Dedifferentiated amniotic fluid mesenchymal stem cell (primary cell): Measurements from ENCODE around the gene CUL7.

Experiments used
- DNase-seq: peaks from one replicate; pipeline ENCODE4 v3.0.0-alpha.2; 2016; ENCODE audit errors: extremely low spot score

Gene CUL7

GRCh38 chr6:43077333-43077809 is 23.7 kb upstream of the CUL7 start:
- no peak for DNase-seq

DNA sequence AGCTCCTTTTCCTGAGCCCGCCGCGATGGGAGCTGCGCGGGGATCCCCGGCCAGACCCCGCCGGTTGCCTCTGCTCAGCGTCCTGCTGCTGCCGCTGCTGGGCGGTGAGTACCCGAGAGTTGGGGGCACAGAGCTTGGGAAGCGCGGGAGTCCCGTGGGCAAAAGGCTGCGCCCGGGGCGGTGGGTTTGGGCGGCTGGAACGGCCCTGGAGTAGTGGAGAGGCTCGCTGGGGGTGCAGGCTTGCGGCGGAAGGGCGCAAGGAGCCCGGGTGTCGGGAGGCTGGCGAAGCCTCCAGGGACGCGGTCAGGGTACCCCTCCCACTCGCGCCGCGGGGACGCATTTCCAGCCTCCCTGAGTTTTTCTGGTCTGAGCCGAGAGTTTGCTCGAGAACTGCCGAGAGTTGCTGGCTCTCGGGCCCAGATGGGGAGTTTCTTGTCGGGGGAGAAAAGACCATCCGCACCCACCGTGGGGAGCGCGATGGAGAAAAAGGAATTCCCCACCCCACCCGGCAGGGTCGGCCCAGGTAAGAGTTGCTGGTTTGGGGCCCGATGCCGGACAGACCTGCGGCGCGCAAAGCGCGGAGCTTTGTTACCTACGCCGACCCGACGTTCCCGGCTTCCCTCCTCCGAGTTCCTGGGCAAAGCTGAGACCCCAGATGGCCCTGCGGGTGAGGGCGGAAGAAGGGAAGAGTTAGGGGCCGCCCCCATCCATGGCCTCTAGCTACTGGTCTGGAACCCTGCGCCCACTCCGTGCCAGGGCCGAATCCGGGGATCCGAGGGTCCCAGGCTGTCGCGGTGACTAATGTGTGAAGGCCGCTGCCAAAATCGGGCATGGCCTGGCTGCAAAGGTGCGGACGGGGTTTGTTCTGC is 23.0 kb upstream of the CUL7 start:
- no peak for DNase-seq

- no peak for DNase-seq
Measured at GRCh38 chr6:43075670-43076463, 22.2 kb upstream of the CUL7 start, which contains the start of gene PTK7. Gene PTK7, plus strand, starts transcription at chr6:43076314. Its CDS starts 175 bp downstream, at chr6:43076489.

DNA sequence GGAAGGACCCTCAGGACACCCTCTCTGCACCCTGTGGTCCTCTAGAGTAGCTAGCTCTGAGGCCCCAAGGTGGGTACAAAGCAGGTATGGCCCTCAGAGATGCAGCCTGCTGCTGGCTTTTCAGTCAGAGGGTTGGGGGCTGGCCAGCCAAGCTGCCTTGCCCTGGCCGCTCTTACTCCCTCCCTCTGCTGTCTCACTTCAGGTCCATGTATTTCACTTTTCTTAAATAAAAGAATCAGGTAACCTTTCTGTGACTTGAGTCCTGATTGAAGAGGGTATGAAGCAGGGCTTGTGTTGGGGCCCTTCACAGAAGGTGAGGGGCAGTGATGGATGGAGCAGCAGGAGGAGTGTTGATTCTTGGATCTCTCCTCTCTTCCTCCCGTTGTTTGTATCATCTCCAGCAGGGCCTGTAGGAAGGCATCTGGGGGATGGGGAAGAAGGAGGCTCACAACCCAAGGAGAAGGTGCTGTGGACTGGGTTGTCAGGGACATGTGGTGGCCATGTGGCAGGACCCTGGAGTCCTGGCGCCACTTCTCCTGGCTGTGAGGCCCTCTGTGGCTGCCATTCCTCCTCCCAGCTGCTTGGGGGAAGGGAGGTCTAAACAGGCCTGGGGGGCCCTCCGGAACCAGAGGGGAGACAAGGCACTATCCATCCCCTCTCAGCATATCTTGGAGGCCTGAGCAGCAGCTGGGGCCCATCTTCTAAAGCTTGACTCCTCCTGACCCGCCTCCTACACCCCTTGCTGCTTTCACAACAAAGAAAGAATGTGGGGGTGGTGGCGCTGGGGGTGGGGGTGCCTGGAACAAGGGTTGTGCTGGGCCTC is 21.4 kb upstream of the CUL7 start:
- peak; percentile 32 for DNase-seq

GRCh38 chr6:43070028-43070632 is 16.5 kb upstream of the CUL7 start:
- peak; percentile 41 for DNase-seq

- DNase-seq: no peak
Measured at GRCh38 chr6:43062818-43063217, 9.2 kb upstream of the CUL7 start.

GRCh38 chr6:43061861-43062260 is 8.2 kb upstream of the CUL7 start:
- DNase-seq: no peak

GRCh38 chr6:43060755-43061633 is 7.3 kb upstream of the CUL7 start:
- DNase-seq: no peak

GRCh38 chr6:43060034-43060754 is 6.5 kb upstream of the CUL7 start:
- DNase-seq: no peak

DNA sequence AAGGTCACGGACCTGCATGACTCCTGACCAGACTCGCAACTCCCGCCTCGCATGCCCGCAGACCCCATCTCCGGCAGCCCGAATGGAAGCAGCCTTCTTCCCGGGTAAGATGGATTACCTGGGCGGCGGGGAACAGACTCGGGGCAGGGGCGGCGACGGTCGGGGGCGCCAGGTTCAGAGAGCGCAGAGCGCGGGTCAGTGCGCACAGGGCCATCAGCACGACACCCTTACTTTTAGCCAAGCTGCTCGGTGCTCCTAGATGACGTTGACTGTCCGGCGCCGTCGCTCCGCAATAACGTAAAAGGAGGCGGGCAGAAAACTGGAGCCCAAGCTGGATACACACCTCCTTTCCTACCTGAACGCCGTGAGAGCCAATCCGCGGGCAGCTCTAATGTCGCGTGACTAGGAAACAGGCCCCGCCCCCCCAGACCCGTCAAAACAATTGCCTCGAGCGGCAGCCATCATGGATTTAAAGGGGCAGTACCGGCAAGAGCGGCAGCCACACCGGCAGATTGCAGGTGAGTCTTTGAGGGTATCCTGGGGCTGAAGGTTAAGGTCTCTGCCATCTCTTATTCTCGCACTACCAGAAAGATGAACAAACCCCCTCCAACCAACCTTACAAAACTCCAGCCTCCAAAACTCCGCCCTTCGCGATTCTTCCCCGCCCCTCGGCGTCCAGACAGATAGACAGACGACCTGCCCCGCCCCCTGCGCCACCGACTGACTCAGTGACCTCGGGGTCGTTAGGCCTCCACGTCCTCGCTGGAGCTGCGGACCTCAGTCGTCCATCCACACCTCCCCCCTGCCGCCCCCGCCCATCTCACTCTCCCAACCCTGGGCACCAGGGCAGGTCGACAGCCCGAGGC is 5.8 kb upstream of the CUL7 start, which contains the start of the genes KLC4 and MRPL2:
KLC4 (plus strand) TSS at position 464 of the 866 bp plus-strand sequence. CDS start 1,705 bp downstream, outside the sequence.
MRPL2 (minus strand) TSS at position 267 of the 866 bp plus-strand sequence; CDS start at position 214, 53 bp downstream.
- peak; percentile 99 for DNase-seq

DNA sequence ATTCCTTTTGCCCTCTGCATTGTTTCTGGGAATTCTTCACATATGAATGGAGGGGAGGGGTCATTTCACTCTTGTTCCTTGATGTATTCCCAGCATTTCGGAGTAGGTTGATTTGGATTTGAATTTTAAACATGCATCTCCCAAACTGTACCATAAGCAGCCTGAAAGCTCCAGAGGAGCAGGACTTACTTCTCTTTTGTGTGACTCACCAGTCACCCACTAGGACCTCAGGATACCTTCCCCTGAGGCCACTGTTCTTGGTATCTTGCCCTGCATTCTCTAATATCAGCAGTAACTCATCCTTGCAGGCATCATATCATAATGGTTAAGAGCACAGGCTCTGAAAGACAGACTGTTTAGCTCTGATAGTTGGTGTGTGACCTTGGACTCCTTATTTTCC is 4.9 kb upstream of the CUL7 start:
- no peak for DNase-seq

DNA sequence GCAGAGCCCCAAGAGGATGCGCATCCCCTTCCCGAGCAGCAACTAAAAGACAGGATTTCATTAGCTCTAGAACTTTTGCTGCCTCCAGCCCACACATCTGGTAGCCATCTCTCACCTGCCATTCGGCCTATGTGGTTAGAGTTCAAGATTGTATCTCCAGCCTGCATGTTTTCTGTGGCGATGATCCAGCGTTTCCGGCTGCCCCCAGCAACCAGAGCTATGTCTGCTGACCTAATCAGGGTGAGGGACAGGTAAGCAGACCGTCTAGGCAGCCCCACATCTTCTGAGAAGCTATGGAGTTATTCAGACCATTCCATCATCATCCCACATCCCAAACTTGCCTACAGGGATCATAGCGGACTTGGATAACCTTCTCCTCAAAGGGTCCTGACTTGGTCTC is 2.3 kb upstream of the CUL7 start:
- DNase-seq: no peak

GRCh38 chr6:43054206-43054943 is 724 bp upstream of the CUL7 start:
- no peak for DNase-seq

DNA sequence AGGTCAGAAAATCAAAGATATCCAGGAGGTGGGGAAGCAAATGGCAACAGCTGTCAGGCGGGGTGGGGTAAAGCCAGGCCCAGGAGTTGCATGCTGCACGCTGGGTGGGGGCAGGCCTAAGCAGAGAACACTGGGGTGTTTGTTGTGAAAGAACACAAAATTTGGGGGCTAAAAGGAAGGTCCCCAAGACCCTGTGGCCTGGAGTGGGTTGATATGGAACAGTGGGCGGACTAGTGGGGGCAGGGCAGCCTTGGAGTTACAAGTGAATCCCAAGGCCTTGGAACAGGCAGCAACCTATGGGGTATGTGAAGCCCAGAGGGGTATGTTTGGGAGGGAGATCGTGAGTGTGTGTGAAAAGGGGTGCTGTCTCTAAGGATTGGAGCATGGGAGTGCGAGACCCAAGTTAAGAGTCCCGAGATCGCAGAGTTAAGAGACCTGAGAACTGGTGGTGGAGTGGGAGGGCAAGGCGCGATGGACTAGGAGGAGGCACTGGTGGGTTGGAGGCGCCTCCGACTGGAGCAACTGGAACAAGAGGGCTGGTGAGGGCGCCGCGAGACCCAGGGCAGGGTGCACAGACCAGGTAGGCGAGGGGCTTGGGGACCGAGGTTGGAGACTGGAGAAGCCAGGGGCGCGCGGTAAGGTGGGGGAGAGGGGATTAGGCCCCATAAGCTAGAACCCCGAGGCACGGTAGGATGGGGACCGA is 658 bp downstream of the CUL7 start:
- no peak for DNase-seq

- DNase-seq: no peak
Measured at GRCh38 chr6:43052225-43052841, 1.3 kb downstream of the CUL7 start.

DNA sequence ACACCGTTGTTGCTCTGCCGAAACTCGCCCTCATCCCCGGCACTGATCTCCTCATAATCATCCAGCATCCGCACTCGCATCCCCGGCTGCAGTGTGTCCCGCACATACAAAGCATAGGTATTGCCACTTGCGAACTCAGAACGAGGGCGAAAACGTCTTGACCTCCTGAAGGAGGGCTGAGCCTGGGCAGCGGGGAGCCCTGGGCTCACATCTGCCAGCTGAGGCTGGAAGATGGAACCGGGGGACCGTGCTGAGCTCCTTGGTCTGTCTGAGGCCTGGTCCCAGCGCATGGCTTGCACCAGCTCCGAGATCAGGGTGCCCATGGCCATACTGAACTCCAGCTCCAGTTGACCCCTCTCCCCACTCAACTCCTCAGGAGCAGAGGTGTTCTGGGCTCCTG is 2.7 kb downstream of the CUL7 start:
- no peak for DNase-seq

- no peak for DNase-seq
Measured at GRCh38 chr6:43047998-43048397, 5.7 kb downstream of the CUL7 start.
